GM18508 (cell line): ENCODE results near the gene SSRP1.
"Not testable (repeated sequence)": the region's sequence is repeated elsewhere in the genome, so short reads cannot be mapped to it uniquely, and the experiment has no call there.

Experiments used
- ATAC-seq: cut with Tn5 transposase; IDR thresholded peaks from one replicate; pipeline ENCODE4 v1.9.1; 2021; ENCODE audit warnings: moderate number of reproducible peaks; ENCODE audit not compliant: insufficient read depth, unreplicated experiment

SSRP1 gene

DNA sequence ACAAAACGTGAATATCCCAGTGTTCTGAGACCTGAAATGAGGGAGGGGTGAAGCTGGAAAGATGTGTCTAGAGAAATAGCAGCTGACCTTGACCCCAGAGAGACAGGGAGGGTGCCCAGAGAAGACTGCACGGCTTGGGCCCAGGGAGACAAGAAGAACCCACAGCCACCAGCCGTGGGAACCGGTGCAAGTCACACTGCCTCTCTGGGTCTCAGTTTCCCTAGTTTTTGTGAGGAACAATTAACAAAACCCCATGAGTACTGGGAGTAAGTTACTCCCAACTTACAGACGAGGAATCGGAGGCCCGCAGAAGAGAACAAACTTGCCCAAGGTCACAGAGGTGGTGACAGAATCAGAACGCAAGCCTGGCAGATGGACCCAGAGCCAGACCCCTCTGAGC is 30.2 kb downstream of the SSRP1 start:
- ATAC-seq, result no peak

- no peak for ATAC-seq
Measured at GRCh38 chr11:57303990-57304579, 31.6 kb downstream of the SSRP1 start.

DNA sequence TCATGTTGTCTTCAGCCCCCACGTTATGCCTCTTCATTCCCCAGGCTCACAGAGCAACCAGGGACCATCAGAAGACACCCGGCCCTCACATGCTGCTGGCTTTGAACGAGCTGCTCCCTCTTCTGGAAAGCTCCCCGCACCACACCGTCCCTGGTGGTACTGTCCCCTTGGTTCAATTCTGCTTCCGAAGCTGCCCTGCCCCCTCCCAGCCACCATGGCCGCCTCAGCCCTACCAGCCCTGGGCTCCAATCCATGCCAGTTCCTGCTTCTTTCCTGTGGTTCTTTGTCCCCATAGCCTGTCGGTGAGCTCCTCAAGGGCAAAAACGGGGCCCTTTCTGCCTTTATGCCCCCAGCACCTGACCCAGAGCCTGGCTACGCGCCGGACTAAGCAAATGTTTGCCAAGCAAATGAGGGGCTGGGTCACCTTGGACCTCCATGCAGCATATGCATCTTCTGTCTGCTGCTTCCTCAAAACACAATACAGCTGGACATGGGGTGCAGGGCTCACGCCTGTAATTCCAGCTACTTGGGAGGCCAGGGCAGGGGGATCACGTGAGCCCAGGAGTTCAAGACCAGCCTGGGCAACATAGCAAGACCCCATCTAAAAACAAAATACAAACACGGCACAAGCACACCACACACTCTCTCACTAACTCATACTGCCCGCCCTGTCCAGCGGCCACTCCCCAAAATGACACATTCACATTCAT is 32.3 kb downstream of the SSRP1 start:
- ATAC-seq, result no peak

DNA sequence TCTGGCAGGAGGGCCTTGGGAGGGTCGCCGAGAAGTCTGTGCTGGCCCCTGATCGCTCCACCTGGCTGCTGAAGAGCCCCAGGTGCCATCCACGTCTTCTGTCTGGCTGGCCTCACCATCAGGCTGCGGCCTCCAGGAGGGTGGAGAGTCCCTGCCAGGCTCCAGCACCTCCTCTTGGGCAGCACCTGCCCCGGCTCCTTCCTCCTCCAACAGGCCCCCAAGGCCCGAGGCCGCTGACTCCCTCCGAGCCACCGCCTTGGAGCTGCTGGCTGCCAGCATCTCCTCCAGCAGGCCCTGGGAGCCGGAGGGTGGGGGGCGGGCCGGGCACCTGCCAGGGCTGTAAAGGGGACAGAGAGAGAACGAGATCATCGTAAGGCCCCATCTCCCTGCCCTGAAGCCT is 33.2 kb downstream of the SSRP1 start:
- no peak for ATAC-seq

DNA sequence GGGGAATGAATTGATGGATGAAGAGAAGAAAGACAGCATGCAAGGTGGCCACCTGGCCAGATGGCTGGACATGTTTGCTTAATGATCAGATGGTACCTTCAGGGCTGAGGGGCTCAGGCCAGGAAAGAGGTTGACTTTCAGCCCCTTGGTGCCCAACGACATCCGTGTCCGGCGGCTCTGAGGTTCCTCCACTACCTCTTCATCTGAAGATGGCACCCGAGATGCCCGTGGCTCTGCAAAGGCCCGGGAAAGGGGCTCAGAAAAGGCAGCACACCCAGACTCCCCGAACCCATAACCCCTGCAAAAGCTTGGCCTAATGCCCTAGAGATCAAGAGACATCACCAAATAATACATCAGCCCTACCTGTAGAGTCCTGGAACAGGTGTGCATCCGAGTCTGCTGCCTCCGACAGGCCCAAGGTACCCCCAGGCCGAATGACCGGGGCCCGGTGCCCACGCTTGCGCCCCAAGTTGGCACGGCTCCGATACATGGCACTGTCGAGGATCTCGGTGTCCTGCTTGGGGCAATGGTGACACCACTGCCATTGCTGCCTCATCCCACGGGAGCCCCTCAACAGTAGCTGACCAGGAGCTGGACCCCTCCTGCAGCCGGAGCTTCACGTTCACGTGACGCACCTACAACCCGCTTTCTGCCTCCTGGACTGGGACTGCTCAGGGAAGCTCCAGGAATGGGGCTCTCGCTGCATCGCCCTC is 33.8 kb downstream of the SSRP1 start:
- ATAC-seq, result no peak

GRCh38 chr11:57300785-57301184 is 34.9 kb downstream of the SSRP1 start:
- no peak for ATAC-seq

DNA sequence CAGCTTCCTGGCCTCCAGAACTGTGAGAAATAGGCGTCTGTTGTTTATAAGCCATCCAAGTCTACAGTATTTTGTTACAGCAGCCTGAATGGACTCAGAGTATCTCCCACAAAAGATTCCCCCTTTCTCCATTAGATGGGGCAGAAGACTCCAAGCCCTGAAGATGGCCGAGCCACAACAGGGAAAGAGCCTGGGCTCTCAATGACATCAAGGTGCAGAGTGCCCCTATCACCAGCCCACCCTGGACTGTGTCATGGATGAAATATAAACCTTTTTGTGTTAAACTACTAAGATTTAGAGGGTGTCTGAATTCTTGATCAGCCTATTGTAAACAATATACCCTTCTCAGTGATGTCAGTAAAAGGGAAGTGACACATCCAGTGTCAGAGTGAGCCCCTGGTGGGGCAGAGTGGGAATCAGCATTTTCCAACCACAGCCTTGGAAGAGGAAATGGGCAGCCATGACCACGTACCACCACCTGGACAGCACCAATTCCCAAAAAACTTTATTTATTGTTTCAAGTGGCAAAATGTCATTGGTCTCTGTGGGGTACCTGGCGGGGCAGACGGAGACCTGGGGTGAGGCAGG is 36.4 kb downstream of the SSRP1 start:
- ATAC-seq, result no peak

DNA sequence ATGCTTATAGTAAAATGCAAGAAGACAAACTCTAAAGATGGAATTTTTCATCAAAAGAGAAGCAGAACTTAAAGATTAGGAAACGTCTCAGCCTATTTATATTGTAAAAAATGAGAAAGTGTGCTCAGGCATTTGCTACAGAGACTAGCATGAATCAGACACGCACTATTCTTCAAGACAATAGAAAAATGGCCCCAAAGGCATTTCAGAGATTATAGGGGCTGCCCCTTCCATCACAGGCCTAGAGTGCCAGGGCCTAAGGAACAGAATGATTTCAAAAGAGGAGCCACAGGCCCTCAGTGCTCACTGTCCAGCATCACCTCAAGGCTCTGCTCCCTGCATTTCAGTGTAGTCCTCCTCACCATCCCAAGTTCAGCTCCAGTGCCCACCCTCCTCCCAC is 38.5 kb downstream of the SSRP1 start:
- no peak for ATAC-seq

GRCh38 chr11:57296205-57296604 is 39.5 kb downstream of the SSRP1 start:
- not testable (repeated sequence) for ATAC-seq

DNA sequence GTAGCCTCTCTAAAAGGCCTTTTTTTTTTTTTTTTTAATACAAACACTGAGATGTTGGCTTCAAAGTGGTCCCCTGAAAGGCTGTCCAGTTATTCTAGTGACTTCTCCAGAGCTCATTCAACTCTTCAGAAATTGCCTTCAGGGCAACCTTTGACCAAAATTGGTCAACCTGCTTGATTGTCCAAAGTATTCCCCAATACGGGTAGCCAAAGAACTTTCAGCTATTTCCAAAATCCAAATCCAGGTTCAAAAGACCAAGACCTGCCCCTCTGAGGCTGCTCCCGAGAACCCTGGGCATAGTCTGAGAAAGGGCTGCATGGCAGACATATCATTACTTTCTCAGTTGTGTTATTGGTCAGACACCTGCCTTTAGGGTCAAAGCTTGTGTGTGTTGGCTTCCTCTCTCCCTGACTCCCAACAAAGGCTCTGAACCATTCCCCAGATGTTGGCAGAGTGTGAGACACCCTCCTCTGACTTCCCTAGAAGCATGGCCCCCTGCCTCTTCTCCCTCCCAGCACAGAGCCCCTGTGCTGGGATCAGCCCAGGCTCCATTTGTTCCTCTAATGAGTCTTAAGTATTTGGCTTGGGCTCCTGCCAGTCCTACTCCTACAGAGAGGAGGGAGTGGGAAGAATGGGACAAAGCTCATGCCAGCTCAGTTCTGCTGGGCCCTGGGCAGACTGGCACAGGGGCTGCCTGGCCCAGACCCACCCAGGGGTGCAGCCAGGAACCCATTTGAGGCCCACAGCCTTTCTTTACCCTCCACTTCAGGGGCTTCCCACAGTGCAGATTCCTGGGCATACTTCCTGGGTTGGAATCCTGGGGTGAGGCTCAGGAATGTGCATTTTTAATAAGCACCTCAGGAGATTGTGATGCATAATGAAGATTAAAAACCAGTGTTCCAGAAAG is 41.2 kb downstream of the SSRP1 start:
- ATAC-seq, result no peak

GRCh38 chr11:57290288-57290687 is 45.4 kb downstream of the SSRP1 start:
- no peak for ATAC-seq

DNA sequence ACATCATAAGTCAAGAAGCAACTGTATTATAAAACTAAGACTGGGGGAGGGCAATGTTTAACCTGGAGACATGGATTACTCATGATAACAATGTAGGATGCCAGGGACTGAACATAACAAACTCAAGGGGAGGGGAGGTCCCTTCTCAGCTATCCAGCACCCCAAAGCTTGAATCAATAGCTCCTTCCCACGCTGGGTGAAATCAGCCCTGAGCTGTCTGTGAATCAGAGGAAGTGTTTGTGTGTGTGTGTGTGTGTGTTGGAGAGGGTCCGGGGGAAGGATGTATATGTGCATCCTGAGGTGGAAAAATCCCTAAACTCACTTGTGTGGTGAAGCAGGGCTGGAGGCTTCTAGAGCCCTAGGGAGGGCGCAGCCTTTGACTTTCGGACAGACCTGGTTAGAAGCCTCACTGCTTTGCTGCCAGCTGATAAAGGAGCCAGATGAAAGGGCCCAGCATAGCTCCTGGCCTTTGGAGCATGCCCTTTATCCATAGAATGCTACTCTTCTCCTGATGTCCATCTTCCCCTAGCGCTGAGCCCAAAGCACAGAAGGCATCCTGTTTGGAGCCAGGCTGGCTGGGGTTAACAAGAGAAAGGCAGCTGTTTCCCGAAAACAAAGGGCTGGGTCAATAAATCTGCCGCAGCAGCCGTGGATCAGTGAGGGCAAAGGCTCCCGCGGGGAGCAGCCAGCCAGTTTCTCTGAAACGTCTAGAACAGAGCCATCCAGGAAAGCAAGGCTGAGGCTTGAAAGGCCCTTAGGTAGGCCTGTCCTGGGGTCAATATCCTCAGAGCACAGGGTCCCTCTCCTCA is 46.7 kb downstream of the SSRP1 start:
- no peak for ATAC-seq

GRCh38 chr11:57287884-57288283 is 47.8 kb downstream of the SSRP1 start:
- ATAC-seq, result no peak

GRCh38 chr11:57283231-57283990 is 52.3 kb downstream of the SSRP1 start:
- ATAC-seq, result no peak

GRCh38 chr11:57281546-57281945 is 54.1 kb downstream of the SSRP1 start:
- ATAC-seq, result not testable (repeated sequence)

DNA sequence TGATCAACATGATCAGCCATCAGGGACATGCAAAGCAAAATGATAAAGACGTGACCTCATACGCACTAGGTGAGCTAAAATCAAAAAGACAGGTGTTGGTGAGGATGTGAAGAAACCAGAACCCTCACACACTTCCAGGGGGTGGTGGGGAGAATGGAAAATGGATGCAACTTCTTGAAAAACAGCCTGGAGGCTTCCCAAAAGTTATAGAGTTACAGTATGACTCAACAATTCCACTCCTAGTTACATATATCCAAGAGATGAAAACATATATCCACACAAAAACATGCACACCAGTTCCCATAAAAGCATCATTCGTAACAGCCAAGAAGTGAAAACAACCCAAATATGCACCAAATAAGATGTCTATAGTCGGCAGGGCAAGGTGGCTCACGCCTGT is 56.6 kb downstream of the SSRP1 start:
- no peak for ATAC-seq

- ATAC-seq, result no peak
Measured at GRCh38 chr11:57278721-57279095, 57.0 kb downstream of the SSRP1 start.

- peak; percentile 55 for ATAC-seq
Measured at GRCh38 chr11:57277845-57278720, 57.6 kb downstream of the SSRP1 start.
